ENCODE measurements around the gene PPP6R1.

PPP6R1 gene, protein sequence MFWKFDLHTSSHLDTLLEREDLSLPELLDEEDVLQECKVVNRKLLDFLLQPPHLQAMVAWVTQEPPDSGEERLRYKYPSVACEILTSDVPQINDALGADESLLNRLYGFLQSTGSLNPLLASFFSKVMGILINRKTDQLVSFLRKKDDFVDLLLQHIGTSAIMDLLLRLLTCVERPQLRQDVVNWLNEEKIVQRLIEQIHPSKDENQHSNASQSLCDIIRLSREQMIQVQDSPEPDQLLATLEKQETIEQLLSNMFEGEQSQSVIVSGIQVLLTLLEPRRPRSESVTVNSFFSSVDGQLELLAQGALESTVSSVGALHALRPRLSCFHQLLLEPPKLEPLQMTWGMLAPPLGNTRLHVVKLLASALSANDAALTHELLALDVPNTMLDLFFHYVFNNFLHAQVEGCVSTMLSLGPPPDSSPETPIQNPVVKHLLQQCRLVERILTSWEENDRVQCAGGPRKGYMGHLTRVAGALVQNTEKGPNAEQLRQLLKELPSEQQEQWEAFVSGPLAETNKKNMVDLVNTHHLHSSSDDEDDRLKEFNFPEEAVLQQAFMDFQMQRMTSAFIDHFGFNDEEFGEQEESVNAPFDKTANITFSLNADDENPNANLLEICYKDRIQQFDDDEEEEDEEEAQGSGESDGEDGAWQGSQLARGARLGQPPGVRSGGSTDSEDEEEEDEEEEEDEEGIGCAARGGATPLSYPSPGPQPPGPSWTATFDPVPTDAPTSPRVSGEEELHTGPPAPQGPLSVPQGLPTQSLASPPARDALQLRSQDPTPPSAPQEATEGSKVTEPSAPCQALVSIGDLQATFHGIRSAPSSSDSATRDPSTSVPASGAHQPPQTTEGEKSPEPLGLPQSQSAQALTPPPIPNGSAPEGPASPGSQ

GRCh38 chr19:55258828-55259539 is at the start of gene PPP6R1:
PPP6R1 (minus strand) TSS chr19:55259017; CDS start chr19:55247103, 11,914 bp downstream.
- DNase-seq: peak; percentile 96

- DNase-seq: no peak
These were observed 49.5 kb upstream of the PPP6R1 start for GRCh38 chr19:55308281-55308680.

DNA sequence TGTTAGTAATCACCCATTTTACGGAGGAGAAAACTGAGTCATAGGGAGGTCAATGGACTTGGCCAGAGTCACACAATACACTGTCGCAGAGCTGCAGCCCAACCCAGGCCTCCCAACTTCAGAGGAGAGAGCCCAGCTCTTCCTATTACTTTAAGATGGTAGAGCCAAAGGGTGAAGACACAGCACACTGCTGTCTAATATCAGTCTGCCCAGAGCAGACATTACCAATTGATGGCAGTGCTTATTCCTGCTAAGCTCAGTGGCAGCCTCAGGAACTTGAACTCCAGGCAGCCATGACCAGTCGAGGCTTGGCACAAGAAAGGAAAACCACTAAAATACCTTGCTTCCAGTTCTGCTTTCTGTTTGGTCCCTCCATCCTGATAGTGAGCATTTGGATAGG is 47.9 kb upstream of the PPP6R1 start:
- DNase-seq: no peak

DNA sequence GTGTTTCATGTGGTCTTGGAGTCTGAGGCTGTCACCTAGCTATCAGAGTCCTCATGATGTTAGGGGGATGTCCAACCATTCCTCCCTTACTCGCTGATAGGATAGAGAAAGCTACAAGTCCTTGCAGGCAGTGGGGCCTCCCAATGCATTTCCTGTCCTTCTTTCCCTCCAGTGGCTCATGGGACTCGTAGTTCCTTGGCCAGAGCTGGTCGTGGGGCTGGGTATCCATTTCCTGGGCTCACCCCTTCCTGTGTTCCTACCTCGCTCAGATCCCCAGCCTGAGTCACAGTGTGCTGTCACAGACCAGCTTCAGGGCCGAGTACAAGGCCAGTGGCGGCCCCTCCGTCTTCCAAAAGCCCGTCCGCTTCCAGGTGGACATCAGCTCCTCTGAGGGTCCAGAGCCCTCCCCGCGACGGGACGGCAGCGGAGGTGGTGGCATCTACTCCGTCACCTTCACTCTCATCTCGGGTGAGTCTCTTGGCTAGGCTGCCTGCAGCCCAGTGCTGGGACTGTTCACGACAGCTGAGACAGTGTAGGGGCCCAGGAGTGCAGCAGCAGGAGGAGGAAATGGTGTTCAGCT is 47.3 kb upstream of the PPP6R1 start:
- no peak for DNase-seq

DNA sequence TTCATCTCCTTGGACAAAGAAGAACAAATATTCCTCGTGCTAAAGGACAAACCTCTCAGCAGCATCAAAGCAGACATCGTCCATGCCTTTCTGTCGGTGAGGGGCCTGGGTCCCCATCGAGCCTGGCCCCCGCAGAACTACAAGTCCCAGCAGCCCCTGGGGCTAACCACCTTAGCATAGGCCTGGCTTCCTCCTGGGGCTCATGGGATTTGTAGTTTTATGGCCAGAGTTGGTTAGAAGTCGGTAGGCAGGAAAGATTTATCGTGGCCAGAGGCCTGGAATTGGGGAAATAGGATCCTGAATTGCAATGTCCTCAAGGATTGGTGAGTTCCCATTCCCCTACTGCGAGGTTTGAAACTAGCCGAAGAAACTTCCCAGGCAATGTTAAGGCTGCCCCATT is 46.7 kb upstream of the PPP6R1 start:
- DNase-seq: peak; percentile 22

GRCh38 chr19:55304980-55305379 is 46.2 kb upstream of the PPP6R1 start:
- no peak for DNase-seq

GRCh38 chr19:55304279-55304978 is 45.6 kb upstream of the PPP6R1 start:
- no peak for DNase-seq

DNA sequence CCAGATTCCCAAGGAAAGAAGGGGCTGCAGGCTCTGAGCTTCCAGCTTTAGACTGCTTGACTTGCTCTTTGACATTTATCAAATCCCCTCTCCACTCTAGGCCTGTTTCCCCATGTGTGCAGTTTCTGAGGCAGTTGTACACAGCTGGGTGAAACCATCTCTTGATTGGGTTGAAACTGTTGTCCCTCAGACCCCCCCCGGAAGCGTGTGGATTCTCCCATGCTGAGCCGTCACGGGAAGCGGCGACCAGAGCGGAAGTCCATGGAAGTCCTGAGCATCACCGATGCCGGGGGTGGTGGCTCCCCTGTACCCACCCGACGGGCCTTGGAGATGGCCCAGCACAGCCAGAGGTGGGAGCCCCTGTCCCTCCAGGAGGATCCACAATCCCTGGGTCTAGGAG is 44.7 kb upstream of the PPP6R1 start:
- DNase-seq: no peak

DNA sequence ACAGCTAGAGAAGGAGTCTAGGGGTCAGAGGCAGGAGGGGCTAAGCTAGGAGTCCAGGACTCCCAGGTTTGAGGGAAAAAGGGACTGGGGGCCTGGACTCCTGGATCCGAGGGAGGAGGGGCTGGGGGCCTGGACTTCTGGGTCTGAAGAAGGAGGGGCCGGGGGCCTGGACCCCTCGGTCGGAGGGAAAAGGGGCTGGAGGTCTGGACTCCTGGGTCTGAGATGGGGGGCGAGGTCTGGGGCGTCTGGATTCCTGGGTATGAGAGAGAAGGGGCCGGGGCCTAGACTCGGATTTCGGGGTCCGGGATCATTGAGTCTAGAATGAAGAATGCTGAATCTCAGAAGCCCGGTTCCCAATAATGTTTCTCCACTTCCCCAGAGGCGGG is 43.5 kb upstream of the PPP6R1 start:
- DNase-seq: no peak

DNA sequence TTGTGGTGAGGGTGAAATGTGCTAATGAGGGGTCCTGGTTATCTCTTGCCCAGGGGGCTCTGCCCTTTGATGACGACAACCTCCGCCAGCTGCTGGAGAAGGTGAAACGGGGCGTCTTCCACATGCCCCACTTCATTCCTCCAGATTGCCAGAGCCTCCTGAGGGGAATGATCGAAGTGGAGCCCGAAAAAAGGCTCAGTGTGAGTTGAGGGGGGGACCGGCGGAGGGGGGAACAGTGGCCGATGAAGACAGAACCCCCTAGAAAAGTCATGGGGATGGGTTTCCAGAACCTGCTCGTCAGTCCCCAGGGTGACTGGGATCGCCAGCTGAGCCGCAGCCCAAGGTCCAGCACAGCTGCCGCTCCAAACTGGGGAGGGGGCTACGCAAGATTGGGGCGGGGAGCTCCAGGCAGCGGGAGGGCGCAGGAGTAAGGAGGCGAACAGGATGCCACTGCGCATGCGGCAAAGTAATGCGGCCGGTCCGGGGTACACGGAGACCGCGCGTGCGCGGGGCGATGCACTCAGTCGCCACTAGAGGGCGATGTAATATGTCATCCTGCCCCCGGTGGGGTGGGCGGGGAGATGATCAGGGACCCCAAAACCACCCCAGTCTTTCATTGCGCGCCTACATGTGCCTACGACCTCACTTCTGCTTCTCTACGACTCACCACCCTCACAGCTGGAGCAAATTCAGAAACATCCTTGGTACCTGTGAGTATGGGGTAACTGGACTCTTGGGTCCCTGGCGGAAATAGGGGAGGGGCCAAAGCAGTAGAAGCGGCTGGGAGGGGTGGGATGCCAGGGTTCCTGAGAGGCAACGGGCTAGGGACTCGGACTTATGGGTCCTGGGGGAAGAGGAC is 42.9 kb upstream of the PPP6R1 start:
- DNase-seq: peak; percentile 68

GRCh38 chr19:55300886-55301458 is 42.2 kb upstream of the PPP6R1 start:
- no peak for DNase-seq

GRCh38 chr19:55299991-55300390 is 41.2 kb upstream of the PPP6R1 start:
- no peak for DNase-seq

DNA sequence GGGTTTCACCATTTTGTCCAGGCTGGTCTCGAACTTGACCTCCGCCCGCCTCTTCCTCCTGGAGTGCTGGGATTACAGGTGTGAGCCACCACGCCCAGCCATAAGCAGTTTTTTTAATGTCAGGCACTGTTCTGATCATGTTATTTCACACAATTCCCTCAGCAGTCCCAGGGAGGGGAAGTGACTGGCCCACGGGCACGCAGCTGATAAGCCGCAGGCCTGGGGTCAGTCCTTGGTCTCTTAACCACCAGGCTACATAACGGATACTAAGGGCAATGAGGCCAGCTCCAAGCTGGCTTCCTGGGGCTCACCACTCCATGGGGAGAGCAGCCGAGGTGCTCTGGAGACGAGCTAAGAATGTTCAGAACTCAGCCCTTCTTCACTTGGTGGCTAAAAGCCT is 38.5 kb upstream of the PPP6R1 start:
- no peak for DNase-seq

DNA sequence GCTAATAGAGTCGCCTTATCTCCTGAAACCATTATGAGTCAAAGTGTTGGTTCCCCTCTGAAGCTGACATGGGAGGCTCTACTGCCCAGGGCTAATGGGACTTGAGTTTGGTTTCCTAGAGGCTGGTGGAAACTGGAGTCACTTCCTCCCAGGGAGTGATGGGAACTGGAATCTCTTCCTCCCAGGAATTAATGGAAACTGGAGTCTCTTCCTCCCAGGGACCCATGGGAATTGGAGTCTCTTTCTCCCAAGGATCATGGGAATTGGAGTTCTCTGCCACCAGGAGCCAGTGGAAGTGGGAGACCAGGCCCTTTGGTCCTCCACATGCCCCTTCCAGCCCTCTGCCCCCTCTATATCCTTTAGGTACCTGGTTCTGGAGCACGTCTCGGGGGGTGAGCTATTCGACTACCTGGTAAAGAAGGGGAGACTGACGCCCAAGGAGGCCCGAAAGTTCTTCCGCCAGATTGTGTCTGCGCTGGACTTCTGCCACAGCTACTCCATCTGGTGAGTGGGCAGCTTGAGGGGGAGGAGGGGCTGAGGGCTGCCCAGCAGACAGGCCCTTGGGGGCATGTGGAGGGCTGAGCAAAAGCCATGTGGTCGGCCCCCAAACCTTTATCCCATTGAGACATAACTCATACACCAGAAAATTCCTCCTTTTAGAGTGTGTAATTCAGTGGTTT is 30.4 kb upstream of the PPP6R1 start:
- DNase-seq: no peak

DNA sequence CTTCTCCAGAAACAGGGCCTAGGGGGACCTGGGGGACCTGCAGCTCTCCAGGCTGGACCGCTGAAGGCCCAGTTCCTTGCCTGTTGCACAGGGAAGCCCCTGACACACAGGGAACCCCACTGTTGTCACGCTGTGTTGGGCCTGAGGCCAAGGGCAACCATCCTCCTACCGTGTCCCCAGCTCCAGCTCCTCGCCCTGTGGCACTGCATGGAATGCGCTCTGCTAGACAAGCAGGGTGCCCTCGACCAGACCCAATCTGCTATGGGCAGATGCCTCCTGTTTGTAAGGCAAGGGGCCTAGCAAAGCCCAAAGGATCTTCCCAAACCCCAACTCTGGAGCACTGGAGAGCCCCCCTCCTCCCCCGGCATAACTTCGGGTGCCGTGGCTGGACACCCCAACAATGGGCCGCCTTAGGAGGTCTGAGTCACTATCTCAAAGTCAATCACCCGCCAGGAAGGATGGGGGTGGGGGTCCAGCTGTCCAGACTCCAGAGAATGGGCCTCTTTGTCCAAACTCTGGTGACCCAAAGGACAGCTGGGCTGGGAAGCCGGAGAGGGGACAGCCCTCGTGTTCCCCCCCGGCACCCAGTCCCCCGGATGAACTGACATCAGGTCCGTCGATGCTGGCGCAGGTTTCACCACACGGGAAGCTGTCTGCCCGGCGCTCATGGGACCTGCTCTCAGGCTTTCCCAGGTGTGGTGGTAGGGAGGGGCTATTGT is 28.7 kb upstream of the PPP6R1 start:
- no peak for DNase-seq

DNA sequence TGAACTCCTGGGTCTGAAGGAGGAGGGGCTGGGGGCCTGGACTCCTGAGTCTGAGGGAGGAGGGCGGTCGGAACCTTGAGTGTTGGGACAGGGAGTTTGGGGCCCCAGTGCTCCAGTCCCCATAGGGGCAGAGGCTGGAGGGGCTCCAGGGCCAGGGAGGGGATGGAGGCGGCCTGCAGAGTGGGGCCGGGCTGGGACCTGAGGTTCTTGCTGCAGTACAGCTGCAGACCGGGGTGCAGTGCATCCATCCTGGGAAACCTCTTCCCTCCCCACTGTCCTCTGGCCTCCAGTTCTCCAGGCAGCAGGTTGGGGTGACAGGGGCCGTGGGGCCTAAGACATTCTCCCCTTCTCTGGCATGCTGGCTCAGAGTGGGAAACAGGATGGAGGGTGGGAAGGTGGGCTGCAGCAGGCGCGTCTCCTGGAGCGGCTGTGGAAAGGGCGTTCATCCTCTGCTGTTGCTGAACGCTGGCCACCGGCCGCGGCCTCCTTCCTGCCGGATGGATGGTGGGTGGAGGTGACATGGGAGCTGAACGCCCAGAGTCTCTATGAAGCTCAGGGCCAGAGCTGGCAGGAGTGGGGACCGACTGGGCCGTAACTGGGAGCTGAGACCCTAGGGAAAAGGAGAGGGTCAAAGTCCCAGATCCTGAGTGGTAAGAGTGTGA is 26.5 kb upstream of the PPP6R1 start:
- no peak for DNase-seq

DNA sequence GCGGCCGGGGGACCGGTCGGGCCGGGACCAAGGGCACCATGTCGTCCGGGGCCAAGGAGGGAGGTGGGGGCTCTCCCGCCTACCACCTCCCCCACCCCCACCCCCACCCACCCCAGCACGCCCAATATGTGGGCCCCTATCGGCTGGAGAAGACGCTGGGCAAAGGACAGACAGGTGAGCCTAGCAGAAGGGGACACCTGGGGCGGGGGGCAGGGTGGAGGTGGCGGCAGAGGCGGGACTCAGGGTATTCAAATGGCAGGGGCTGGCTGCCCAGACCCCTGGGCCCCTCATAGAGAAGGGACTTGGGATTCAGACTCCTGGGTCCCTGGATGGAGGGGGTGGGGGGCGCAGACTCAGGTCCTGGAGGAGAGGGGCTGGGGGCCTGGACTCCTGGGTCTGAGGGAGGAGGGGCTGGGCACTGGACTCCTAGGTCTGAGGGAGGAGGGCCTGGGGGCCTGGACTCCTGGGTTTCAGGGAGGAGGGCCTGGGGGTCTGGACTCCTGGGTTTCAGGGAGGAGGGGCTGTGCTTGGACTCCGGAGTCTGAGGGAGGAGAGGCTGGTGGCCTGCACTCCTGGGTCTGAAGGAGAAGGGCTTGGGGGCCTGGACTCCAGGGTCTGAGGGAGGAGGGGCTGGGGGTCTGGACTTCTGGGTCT is 25.7 kb upstream of the PPP6R1 start:
- DNase-seq: no peak

DNA sequence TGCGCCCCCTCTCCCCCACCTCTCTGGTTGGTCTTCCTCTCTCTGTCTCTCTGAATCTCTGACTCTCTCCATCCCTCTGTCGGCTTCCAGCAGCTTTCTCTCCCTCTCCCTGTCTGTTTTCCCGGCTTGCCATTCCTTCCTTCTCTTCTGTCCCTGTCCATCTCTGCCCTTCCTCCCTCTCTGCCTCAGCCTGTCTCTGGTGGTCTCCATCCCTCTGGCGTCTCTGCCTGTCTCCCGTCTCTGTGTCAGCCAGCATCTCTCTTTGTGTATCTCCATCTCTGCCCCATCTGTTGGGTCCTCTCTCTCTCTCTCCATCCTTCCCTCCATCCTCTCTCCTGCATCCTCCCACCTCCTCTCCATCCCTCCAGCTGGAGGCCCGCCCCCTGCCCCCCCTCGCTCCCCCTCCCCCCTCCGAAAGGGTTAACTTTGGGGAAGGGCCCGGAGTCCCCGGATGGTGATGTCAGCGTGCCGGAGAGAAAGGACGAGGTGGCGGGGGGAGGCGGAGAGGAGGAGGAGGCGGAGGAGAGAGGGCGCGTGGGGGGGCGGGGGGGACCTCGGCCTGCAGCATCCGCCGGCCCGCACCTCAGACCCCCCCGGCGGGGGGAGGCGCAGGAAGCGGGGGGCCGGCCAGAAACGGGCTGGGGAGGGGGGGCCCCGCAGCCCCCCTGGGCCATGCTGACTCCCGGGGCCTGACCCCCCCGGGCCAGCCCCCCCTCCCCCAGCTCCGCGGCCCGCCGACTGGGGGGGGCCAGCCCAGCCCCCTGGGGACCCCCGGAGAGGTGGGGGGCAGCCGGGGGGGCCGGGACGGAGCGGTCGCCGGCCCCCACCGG is 24.9 kb upstream of the PPP6R1 start, which contains the start of gene BRSK1:
Gene BRSK1 (plus strand): TSS at position 450 of the 830 bp plus-strand sequence. CDS start 446 bp downstream, outside the sequence.
- DNase-seq: peak; percentile 74

All from NCI-H345 (cell line).